Stimulated activated CD4-positive, alpha-beta T cell treated with anti-CD3 and anti-CD28 coated beads, Interleukin-12 subunit alpha, Interleukin-12 subunit beta, amount 100 ng/mL, for 48 hours (primary cell): Measurements from ENCODE around the gene LRP1-AS.

Source experiments
- DNase-seq, 3 donors: peaks; one replicate each; pipeline ENCODE4 v3.0.0-alpha.2; 2020; ENCODE audit warnings: low read depth in 2 of 3, low spot score in 1 of 3

LRP1-AS gene

GRCh38 chr12:57142121-57142520, 5.3 kb downstream of the LRP1-AS start:
- no peak for DNase-seq

GRCh38 chr12:57141249-57141648, 6.2 kb downstream of the LRP1-AS start:
- no peak for DNase-seq

GRCh38 chr12:57139796-57140649, 7.4 kb downstream of the LRP1-AS start:
- DNase-seq = no peak

- DNase-seq = no peak
These were observed 8.7 kb downstream of the LRP1-AS start for GRCh38 chr12:57138526-57139272.

- DNase-seq = no peak
These were observed 11.7 kb downstream of the LRP1-AS start for GRCh38 chr12:57135527-57136326.

GRCh38 chr12:57134949-57135348, 12.5 kb downstream of the LRP1-AS start:
- no peak for DNase-seq

- no peak for DNase-seq
These were observed 13.5 kb downstream of the LRP1-AS start for GRCh38 chr12:57133916-57134315.

GRCh38 chr12:57133013-57133569, 14.3 kb downstream of the LRP1-AS start:
- no peak for DNase-seq

GRCh38 chr12:57131896-57132744, 15.3 kb downstream of the LRP1-AS start:
- DNase-seq = no peak

GRCh38 chr12:57130941-57131340, 16.5 kb downstream of the LRP1-AS start:
- no peak for DNase-seq

- DNase-seq = no peak
These were observed 17.5 kb downstream of the LRP1-AS start for GRCh38 chr12:57129889-57130288.

- no peak for DNase-seq
These were observed 18.0 kb downstream of the LRP1-AS start for GRCh38 chr12:57129321-57129842.

GRCh38 chr12:57128519-57129247, 18.7 kb downstream of the LRP1-AS start:
- DNase-seq = no peak

GRCh38 chr12:57127726-57128518, 19.5 kb downstream of the LRP1-AS start, which contains the start of gene LRP1:
TSS of gene LRP1 (plus strand) at chr12:57128483. CDS start at chr12:57128965, 482 bp downstream.
- peak; percentile 38 to 68 (median 55) for DNase-seq

GRCh38 chr12:57127101-57127725, 20.2 kb downstream of the LRP1-AS start:
- DNase-seq = peak in 2 of 3 donors; percentile 17 to 24

- DNase-seq = no peak
These were observed 20.9 kb downstream of the LRP1-AS start for GRCh38 chr12:57126561-57126960.

GRCh38 chr12:57126061-57126460, 21.4 kb downstream of the LRP1-AS start:
- DNase-seq = no peak
